ENCODE data around the gene CCDC9B. TPM values are rescaled to one million over a fixed set of nuclear protein-coding genes. Genes with fewer than 3 reads are reported as not detected.

The CCDC9B gene
- total and polyA plus RNA-seq, 7 donors: 5.1 to 97.2 (median 43.9) TPM

DNA sequence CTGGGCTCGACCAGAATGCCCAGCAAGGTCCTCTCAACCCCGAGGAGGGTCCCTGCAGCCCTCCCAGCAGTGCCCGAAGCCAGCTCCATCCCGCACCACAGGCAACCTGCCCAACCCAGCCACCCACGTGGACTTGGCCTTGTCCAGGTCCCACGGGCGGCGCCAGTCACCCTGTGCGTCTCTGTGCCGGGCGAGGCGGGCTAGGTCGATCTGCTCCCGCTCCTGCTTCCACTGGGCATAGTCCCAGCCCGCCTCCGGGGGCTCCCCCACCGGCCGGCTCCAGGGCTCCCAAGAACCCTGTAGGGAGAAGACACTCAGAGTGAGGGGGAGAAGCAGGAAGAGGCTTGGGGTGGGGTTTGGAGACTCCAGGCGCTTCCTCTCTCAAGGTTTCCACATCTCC lies 3.1 kb downstream of the CCDC9B start:
- H3K36me3 ChIP-seq: peaks cover 17 to 28% (median 21%) of the 10 kb centered on the region in 4 donors
- H3K4me1 ChIP-seq: peaks cover 0 to 100% (median 99%) of the 10 kb centered on the region in 4 donors
- DNase-seq: peak; percentile 84
- WGBS, 2 donors: 66 to 80% methylated on average over 19 of the region's 19 CpGs
- intact Hi-C loops (cut with DNase I): loop anchor here (10.0 kb wide), 1 partner anchor 863 kb away; no protein-coding TSS in a partner anchor
- H3K9me3 ChIP-seq: no peaks in the 10 kb centered on the region
- TF ChIP-seq POLR2AphosphoS5 (IDR thresholded peaks at IDR 0.05) (peak in 2 of 4 donors; percentile 23 to 40), EP300 (IDR thresholded peaks at IDR 0.05) (no peak)
- H3K27me3 ChIP-seq: no peaks in the 10 kb centered on the region
- H3K27ac ChIP-seq: peak overlapping the region; percentile 97 to 99 (median 99)
- H3K4me3 ChIP-seq: peak overlapping the region; percentile 9 to 66 (median 62)

DNA sequence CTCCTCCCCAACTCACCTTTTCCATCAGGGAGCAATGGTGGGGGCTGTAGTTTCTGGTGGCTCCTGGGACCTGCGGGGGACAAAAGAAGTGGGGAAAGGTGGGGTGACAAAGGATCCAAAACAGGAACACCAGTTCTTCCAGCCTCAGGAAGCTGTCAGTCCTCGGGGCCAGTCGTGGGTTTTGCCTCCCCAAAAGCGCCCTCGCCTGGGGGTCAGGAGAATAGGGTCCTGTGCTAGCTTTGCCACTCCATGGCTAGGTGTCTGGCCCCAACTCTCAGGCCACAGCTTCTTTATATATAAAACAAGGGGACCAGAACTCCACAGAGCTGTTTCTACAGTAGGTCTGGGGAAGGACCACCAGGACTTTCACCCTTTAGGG lies 4.0 kb downstream of the CCDC9B start:
- intact Hi-C loops (cut with DNase I): loop anchor here (10.0 kb wide), 1 partner anchor 862 kb away; no protein-coding TSS in a partner anchor
- 60 to 81% methylated on average over 5 of the region's 5 CpGs for whole genome bisulfite sequencing, 2 donors
- H3K4me1 ChIP-seq: peaks cover 0 to 100% (median 99%) of the 10 kb centered on the region in 4 donors
- no peaks in the 10 kb centered on the region for H3K27me3 ChIP-seq
- peaks cover 17 to 28% (median 21%) of the 10 kb centered on the region in 4 donors for H3K36me3 ChIP-seq
- H3K27ac ChIP-seq: peak overlapping the region; percentile 97 to 99 (median 99)
- no peak for DNase-seq
- no peaks in the 10 kb centered on the region for H3K9me3 ChIP-seq
- no peak overlapping the region for H3K4me3 ChIP-seq
- TF ChIP-seq, protein P1, sequence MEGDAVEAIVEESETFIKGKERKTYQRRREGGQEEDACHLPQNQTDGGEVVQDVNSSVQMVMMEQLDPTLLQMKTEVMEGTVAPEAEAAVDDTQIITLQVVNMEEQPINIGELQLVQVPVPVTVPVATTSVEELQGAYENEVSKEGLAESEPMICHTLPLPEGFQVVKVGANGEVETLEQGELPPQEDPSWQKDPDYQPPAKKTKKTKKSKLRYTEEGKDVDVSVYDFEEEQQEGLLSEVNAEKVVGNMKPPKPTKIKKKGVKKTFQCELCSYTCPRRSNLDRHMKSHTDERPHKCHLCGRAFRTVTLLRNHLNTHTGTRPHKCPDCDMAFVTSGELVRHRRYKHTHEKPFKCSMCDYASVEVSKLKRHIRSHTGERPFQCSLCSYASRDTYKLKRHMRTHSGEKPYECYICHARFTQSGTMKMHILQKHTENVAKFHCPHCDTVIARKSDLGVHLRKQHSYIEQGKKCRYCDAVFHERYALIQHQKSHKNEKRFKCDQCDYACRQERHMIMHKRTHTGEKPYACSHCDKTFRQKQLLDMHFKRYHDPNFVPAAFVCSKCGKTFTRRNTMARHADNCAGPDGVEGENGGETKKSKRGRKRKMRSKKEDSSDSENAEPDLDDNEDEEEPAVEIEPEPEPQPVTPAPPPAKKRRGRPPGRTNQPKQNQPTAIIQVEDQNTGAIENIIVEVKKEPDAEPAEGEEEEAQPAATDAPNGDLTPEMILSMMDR (IDR thresholded peaks at IDR 0.05): no peak
- no peak for TF ChIP-seq EP300 (IDR thresholded peaks at IDR 0.05)
- TF ChIP-seq POLR2A (IDR thresholded peaks at IDR 0.05): no peak
- TF ChIP-seq POLR2AphosphoS5 (IDR thresholded peaks at IDR 0.05): no peak

DNA sequence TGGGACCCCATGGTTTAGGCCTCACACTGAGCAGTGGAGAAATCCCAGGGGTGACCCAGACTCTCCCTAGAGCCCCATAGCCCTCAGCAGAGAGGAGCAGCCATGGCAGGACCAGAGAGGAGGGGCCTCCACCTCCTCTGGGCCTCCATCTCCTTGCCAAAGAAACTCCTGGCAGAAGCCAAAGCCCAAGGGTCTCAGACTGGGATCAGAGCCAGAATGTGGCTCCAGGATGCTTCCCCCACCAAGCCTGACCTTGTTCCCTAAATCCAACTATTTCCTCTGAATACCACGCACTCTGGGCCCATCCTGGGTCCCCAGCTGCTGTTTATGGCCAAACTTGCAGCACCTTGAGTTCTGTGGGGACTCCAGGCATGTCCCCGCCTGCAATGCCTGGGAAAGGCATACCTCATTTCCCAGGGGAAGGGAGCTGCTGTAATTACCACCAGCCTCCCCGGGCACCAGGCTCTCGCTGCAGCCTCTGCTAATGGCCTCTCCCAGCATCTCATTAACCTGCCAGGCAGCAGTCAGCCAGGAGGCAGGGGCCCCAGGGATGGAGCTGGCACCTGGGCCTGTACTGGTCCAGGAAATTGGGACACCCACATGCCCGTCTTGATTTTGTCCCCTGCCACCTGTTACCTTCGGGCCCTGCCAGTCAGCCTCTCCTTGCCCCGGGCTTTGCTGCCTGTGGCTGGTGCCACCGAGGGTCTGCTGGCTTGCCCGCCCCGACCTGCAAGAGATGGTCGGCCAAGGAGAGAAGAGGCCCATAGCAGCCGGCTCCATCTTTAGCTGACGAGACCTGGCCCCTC lies 4.6 kb downstream of the CCDC9B start:
- no peak overlapping the region for H3K4me3 ChIP-seq
- intact Hi-C loops (cut with DNase I): loop anchor here (10.0 kb wide), 1 partner anchor 861 kb away; no protein-coding TSS in a partner anchor
- DNase-seq: no peak
- TF ChIP-seq POLR2AphosphoS5 (IDR thresholded peaks at IDR 0.05) (peak in 1 of 4 donors; percentile 4), EP300 (IDR thresholded peaks at IDR 0.05) (no peak)
- H3K27ac ChIP-seq: peak overlapping the region; percentile 97 to 99 (median 99)
- H3K27me3 ChIP-seq: no peaks in the 10 kb centered on the region
- H3K36me3 ChIP-seq: peaks cover 17 to 28% (median 21%) of the 10 kb centered on the region in 4 donors
- WGBS, 2 donors: 82 to 92% methylated on average over 13 of the region's 13 CpGs
- H3K9me3 ChIP-seq: no peaks in the 10 kb centered on the region
- peaks cover 0 to 100% (median 99%) of the 10 kb centered on the region in 4 donors for H3K4me1 ChIP-seq

DNA sequence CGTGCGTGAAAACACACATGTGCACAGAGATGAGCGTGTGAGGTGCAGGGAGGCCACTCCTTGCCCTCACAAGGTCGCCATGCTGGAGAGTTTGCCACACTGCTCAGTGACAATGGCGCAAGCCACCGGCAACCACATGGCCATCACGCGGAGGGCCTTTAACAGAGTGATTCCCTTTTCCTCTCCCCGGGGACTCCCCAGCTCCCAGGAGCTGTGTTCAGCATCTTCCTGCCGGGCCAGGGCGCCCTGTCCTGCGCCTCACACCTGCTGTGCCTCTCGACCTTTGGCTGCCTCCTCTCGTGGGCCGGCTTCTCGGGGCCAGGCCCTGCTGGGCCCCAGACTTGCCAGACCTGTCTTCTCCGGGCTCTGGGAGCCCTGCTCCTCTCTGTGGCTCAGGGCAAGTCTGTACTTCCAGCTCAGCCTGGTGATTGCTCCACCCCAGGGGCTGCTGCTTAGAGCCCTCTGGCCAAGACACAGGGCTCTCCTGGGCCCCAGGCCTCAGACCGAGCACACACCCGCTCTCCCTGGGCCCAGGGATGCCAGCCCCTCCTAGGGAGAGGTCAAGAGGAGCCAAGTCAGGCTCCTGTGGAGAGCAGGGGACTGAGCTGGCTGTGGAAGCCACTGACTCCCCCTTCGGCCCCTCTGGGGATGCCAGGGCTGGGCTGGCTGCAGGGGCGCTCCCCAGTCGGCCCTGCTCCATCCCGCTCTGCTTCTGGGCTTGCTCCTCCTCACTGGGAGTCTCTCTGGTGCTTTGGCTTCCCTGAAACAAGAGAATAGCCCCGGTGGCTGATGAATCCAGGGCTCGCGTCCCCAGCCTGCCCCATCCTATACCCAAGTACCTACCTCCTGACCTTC lies 5.6 kb downstream of the CCDC9B start:
- 74 to 80% methylated on average over 26 of the region's 26 CpGs for WGBS, 2 donors
- H3K27me3 ChIP-seq: no peaks in the 10 kb centered on the region
- H3K4me3 ChIP-seq: no peak overlapping the region
- H3K4me1 ChIP-seq: peaks cover 0 to 100% (median 100%) of the 10 kb centered on the region in 4 donors
- H3K36me3 ChIP-seq: peaks cover 17 to 28% (median 21%) of the 10 kb centered on the region in 4 donors
- H3K27ac ChIP-seq: peak overlapping the region; percentile 97 to 99 (median 99)
- H3K9me3 ChIP-seq: no peaks in the 10 kb centered on the region
- TF ChIP-seq POLR2AphosphoS5 (IDR thresholded peaks at IDR 0.05) (no peak), EP300 (IDR thresholded peaks at IDR 0.05) (no peak), POLR2A (IDR thresholded peaks at IDR 0.05) (no peak)
- TF ChIP-seq, protein P1 (IDR thresholded peaks at IDR 0.05): no peak
- intact Hi-C loops (cut with DNase I): loop anchor here (5.0 to 10.0 kb wide), 2 partner anchors 233 to 860 kb away; no protein-coding TSS in a partner anchor
- no peak for DNase-seq

DNA sequence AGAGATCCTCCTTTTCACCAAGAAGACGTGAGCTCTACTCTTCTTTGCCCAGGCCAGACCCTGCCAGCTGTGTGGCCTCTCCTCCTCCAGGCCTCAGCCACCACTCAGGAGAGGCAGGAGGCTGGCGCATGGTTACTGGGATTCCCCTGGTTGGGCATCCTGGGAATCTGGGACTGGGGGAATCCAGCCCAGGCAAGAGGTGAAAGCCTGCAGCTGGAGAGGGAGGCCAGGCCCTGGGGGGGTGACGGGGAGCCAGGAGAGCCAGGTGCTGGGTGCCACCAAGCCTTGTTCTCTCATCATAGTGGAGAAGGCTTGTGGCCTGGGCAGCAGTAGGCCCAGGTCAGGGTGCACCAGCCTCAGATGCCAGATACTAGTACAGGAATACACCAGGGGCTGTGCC lies 6.2 kb downstream of the CCDC9B start:
- H3K36me3 ChIP-seq: peaks cover 17 to 28% (median 21%) of the 10 kb centered on the region in 4 donors
- peak overlapping the region; percentile 97 to 99 (median 99) for H3K27ac ChIP-seq
- H3K4me1 ChIP-seq: peaks cover 0 to 100% (median 100%) of the 10 kb centered on the region in 4 donors
- WGBS, 2 donors: 73 to 87% methylated on average over 3 of the region's 3 CpGs
- TF ChIP-seq EP300 (IDR thresholded peaks at IDR 0.05) (peak in 1 of 4 donors; percentile 5), POLR2A (IDR thresholded peaks at IDR 0.05) (no peak), POLR2AphosphoS5 (IDR thresholded peaks at IDR 0.05) (no peak)
- TF ChIP-seq, protein P1 (IDR thresholded peaks at IDR 0.05): no peak
- H3K9me3 ChIP-seq: no peaks in the 10 kb centered on the region
- DNase-seq: no peak
- intact Hi-C loops (cut with DNase I): loop anchor here (5.0 to 10.0 kb wide), 2 partner anchors 232 to 860 kb away; no protein-coding TSS in a partner anchor
- no peaks in the 10 kb centered on the region for H3K27me3 ChIP-seq
- H3K4me3 ChIP-seq: no peak overlapping the region
